Measurements from ENCODE around the gene FBLN1. TPM values are rescaled to one million over a fixed set of nuclear protein-coding genes. Genes with fewer than 3 reads are reported as not detected.
A peak's percentile ranks its signal among the peaks of the same experiment; 100 is the strongest.

The FBLN1 gene
- total and polyA plus RNA-seq, 5 donors from 2014 or later = 0.49 TPM; not detected in 4

DNA sequence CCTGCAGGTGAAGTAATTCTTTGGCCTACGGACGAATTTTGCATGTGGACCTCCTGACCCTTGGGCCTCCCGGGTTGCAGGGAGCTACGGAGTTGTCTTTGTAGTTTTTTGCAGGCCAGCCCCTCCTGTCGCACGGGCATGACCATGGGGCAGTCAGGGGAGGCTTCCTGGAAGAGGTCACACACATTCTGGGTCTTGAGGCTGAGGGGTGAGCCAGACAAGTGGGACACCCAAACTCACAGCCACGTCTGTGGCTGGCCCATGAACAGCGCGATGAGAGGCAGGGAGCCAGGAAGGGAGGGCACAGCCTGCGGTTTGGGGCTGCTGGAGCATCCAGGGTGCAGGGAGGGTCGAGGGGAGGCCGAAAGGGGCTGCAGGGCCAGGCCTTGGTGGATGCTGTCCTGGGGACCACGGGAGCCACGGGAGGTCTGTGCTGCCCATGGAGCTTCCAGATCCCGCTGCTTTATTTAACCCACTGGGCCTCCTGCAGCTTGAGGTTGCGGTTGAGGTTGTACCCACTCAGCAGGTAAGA lies 78.9 kb downstream of the FBLN1 start:
- H3K4me3 Mint-ChIP-seq = no peak overlapping the region
- Histone ChIP-seq H3K27me3 (ENCODE audit: control insufficient read depth, insufficient read depth, low read length) (no peaks in the 10 kb centered on the region), H3K4me1 (ENCODE audit: control insufficient read depth, insufficient read depth, low read length, poor library complexity, severe bottlenecking) (no peaks in the 10 kb centered on the region), H3K9me3 (ENCODE audit: control insufficient read depth in 2 of 2, low read length in 2 of 2) (no peaks in the 10 kb centered on the region), H3K4me3 (ENCODE audit: low read depth, low read length) (no peak overlapping the region), H3K27ac (ENCODE audit: insufficient read depth, low read length, poor library complexity, severe bottlenecking) (no peak overlapping the region), H3K36me3 (ENCODE audit: control insufficient read depth, insufficient read depth, low read length) (no peaks in the 10 kb centered on the region)
- H3K36me3 Mint-ChIP-seq = no peaks in the 10 kb centered on the region
- peaks cover 17% of the 10 kb centered on the region for H3K27me3 Mint-ChIP-seq
- H3K4me1 Mint-ChIP-seq = peaks cover 0 to 20% (median 5%) of the 10 kb centered on the region in 4 donors
- H3K27ac Mint-ChIP-seq = no peak overlapping the region
- ATAC-seq (ENCODE audit: low read depth in 2 of 2) = no peak
- DNase-seq = no peak
- peaks cover 0 to 4% (median 1%) of the 10 kb centered on the region in 7 donors for H3K9me3 Mint-ChIP-seq

DNA sequence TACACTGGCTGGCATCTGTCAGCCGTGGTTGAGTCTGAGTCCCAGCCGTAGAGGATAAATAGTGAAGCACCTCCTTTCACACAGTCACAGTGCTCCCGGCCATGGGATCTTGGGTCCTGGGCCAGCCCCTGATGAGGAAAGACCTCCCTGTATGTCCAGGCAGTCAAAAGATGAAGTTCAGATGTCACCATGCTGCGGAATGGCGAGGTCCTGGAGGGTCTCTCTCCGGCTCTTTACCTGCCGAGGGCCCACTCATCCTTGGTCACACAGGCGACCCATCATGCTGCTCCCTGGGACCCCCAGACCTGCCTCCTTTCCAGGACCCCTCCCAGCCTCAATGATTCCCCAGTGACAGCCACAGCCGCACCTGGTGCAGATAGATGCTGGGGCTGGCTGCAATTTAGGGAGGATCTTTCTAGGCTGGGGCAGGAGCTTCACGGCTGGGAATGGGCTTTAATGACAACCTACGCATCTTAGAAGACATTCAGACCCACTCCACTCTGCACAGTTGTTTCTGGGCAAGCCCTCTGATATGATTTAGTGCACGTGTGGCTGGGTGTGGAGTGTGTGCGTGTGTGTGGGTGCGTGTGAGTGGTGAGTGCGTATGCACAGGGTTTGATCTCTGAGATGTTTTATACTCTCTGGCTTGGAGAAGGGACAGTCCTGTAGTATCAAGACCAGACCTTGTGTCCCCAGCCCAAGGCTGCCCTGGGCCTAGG lies 79.7 kb downstream of the FBLN1 start:
- Histone ChIP-seq H3K4me3 (ENCODE audit: low read depth, low read length) (no peak overlapping the region), H3K27me3 (ENCODE audit: control insufficient read depth, insufficient read depth, low read length) (no peaks in the 10 kb centered on the region), H3K36me3 (ENCODE audit: control insufficient read depth, insufficient read depth, low read length) (no peaks in the 10 kb centered on the region), H3K9me3 (ENCODE audit: control insufficient read depth in 2 of 2, low read length in 2 of 2) (no peaks in the 10 kb centered on the region), H3K4me1 (ENCODE audit: control insufficient read depth, insufficient read depth, low read length, poor library complexity, severe bottlenecking) (no peaks in the 10 kb centered on the region), H3K27ac (ENCODE audit: insufficient read depth, low read length, poor library complexity, severe bottlenecking) (no peak overlapping the region)
- H3K4me1 Mint-ChIP-seq = peaks cover 0 to 20% (median 5%) of the 10 kb centered on the region in 4 donors
- no peak for ATAC-seq (ENCODE audit: low read depth in 2 of 2)
- peaks cover 0 to 4% (median 1%) of the 10 kb centered on the region in 7 donors for H3K9me3 Mint-ChIP-seq
- H3K36me3 Mint-ChIP-seq = no peaks in the 10 kb centered on the region
- H3K27ac Mint-ChIP-seq = peak overlapping the region in 1 of 3 donors; percentile 16
- H3K4me3 Mint-ChIP-seq = no peak overlapping the region
- peaks cover 14% of the 10 kb centered on the region for H3K27me3 Mint-ChIP-seq
- no peak for DNase-seq

DNA sequence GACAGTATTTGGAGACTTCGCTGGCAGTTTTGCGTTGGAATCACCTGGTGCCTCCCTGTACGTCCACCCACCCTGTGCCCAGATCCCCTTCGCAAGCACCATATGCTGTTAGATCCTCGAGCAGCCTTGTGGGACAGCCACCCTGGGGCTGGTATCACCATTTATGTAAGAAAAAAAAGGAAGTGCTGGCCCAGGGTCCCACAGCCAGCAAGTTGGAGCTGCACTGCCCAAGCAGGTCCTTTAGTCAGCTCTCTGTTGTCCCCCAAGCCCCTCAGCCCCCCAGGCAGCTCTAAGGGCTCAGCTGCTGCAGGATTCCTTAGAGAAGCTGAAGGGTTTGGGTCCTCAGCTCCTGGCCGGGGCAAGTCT lies 80.3 kb downstream of the FBLN1 start:
- no peak for ATAC-seq (ENCODE audit: low read depth in 2 of 2)
- H3K4me1 ChIP-seq (ENCODE audit: control insufficient read depth, insufficient read depth, low read length, poor library complexity, severe bottlenecking) = no peaks in the 10 kb centered on the region
- H3K36me3 Mint-ChIP-seq = no peaks in the 10 kb centered on the region
- peak overlapping the region in 2 of 3 donors; percentile 16 to 45 for H3K27ac Mint-ChIP-seq
- H3K27me3 ChIP-seq (ENCODE audit: control insufficient read depth, insufficient read depth, low read length) = no peaks in the 10 kb centered on the region
- H3K9me3 Mint-ChIP-seq = peaks cover 0 to 4% (median 1%) of the 10 kb centered on the region in 7 donors
- peaks cover 8% of the 10 kb centered on the region for H3K27me3 Mint-ChIP-seq
- no peak overlapping the region for H3K4me3 Mint-ChIP-seq
- no peaks in the 10 kb centered on the region for H3K36me3 ChIP-seq (ENCODE audit: control insufficient read depth, insufficient read depth, low read length)
- H3K4me3 ChIP-seq (ENCODE audit: low read depth, low read length) = no peak overlapping the region
- H3K4me1 Mint-ChIP-seq = peaks cover 0 to 15% (median 5%) of the 10 kb centered on the region in 4 donors
- H3K27ac ChIP-seq (ENCODE audit: insufficient read depth, low read length, poor library complexity, severe bottlenecking) = no peak overlapping the region
- H3K9me3 ChIP-seq (ENCODE audit: control insufficient read depth in 2 of 2, low read length in 2 of 2) = no peaks in the 10 kb centered on the region
- DNase-seq = no peak

DNA sequence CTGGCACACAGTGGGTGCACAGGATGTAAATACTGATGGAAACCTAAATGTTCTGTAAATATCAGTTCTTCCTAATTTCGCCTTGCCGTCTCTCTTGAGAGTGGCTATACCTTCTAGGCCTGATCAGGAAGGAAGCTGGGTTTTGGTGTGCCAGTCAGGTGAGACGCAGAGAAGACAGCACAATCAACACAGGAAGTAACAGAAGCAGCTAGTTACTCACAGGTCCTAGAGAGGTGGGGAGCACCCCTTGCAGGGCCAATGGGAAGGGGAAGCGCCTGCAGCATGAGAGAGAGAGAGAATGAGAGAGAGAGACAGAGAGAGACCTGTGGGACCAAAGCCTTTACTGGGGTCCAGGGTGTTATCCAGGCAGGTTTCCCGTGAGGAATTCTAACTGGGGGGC lies 80.8 kb downstream of the FBLN1 start:
- Mint-ChIP-seq H3K4me3 (no peak overlapping the region), H3K27ac (peak overlapping the region; percentile 16 to 70 (median 45)), H3K27me3 (peaks cover 5% of the 10 kb centered on the region), H3K9me3 (peaks cover 0 to 4% (median 1%) of the 10 kb centered on the region in 7 donors), H3K4me1 (peaks cover 0 to 15% (median 5%) of the 10 kb centered on the region in 4 donors), H3K36me3 (no peaks in the 10 kb centered on the region)
- Histone ChIP-seq H3K4me3 (ENCODE audit: low read depth, low read length) (no peak overlapping the region), H3K27ac (ENCODE audit: insufficient read depth, low read length, poor library complexity, severe bottlenecking) (peak overlapping the region; percentile 30), H3K36me3 (ENCODE audit: control insufficient read depth, insufficient read depth, low read length) (no peaks in the 10 kb centered on the region), H3K27me3 (ENCODE audit: control insufficient read depth, insufficient read depth, low read length) (no peaks in the 10 kb centered on the region), H3K9me3 (ENCODE audit: control insufficient read depth in 2 of 2, low read length in 2 of 2) (no peaks in the 10 kb centered on the region), H3K4me1 (ENCODE audit: control insufficient read depth, insufficient read depth, low read length, poor library complexity, severe bottlenecking) (no peaks in the 10 kb centered on the region)
- ATAC-seq (ENCODE audit: low read depth in 2 of 2) = peak; percentile 46 to 74
- peak in 2 of 3 donors; percentile 15 to 73 for DNase-seq

DNA sequence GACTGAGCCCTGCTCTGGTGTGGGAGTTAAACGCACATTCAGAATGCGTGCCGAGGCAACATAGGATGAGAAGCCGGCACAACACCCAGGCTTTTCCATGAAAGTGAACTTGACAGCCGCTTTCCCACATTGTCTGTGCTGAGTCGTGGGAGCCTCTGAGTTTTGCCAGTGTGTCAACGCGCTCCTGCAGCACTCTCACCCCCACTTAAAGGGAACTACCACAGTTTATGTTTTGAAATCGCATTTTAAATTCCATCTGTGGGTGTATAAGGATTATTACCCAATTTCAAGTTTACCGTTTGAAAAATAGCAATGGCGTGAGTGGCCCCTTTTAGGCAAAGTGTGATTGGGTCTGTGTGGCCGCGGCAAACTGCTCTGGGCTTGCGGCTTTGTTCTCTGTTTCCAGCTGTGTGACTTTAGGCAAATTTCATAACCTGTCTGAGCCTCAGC lies 81.5 kb downstream of the FBLN1 start:
- no peak for ATAC-seq (ENCODE audit: low read depth in 2 of 2)
- no peaks in the 10 kb centered on the region for H3K9me3 ChIP-seq (ENCODE audit: control insufficient read depth in 2 of 2, low read length in 2 of 2)
- H3K27me3 Mint-ChIP-seq = peaks cover 5% of the 10 kb centered on the region
- H3K4me1 ChIP-seq (ENCODE audit: control insufficient read depth, insufficient read depth, low read length, poor library complexity, severe bottlenecking) = no peaks in the 10 kb centered on the region
- H3K36me3 ChIP-seq (ENCODE audit: control insufficient read depth, insufficient read depth, low read length) = no peaks in the 10 kb centered on the region
- no peaks in the 10 kb centered on the region for H3K36me3 Mint-ChIP-seq
- H3K4me3 Mint-ChIP-seq = no peak overlapping the region
- no peak overlapping the region for H3K27ac ChIP-seq (ENCODE audit: insufficient read depth, low read length, poor library complexity, severe bottlenecking)
- no peak for DNase-seq
- H3K27me3 ChIP-seq (ENCODE audit: control insufficient read depth, insufficient read depth, low read length) = no peaks in the 10 kb centered on the region
- H3K4me3 ChIP-seq (ENCODE audit: low read depth, low read length) = no peak overlapping the region
- peaks cover 0 to 15% (median 5%) of the 10 kb centered on the region in 4 donors for H3K4me1 Mint-ChIP-seq
- peaks cover 0 to 4% (median 1%) of the 10 kb centered on the region in 7 donors for H3K9me3 Mint-ChIP-seq
- peak overlapping the region in 1 of 3 donors; percentile 49 for H3K27ac Mint-ChIP-seq

DNA sequence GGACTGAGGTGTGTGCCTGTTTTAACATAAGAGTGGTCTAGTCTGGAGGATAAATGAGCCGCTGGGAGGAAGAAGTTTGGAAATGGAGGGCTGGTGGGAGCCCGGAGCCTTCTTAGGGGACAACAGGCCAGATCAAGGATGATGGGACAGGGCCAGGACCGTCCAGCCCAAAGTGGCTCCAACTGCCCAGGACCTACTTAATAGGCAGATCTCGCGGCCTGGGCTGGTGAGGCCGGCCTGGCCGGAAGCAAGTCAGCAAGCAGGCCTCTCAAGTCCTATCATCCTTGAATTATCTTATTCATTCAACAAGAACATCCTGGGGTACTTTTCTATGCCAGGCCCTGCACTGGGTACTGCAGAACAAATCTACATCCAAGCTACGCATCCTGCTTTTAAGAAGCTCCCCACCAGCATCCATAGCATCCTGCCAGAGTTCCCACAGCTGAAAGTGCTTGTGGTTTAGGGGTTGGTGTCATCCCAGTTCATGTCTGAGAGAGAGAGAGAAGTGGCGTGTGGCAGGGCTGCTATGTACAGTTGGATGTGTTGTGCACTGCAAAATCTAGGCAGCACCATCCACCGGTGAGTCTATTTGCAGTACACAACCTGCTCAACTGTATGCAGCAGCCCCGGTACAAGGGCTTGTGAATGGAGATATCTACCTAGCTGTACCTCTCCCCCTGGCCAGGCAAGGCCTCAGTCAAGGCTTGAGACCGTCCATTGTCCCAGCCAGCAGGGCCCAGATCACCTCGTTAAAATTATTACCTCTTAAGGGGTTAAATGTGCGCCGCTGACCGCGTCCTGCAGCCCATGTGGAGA lies 82.1 kb downstream of the FBLN1 start:
- Histone ChIP-seq H3K9me3 (ENCODE audit: control insufficient read depth in 2 of 2, low read length in 2 of 2) (no peaks in the 10 kb centered on the region), H3K27ac (ENCODE audit: insufficient read depth, low read length, poor library complexity, severe bottlenecking) (no peak overlapping the region), H3K27me3 (ENCODE audit: control insufficient read depth, insufficient read depth, low read length) (no peaks in the 10 kb centered on the region), H3K36me3 (ENCODE audit: control insufficient read depth, insufficient read depth, low read length) (no peaks in the 10 kb centered on the region), H3K4me1 (ENCODE audit: control insufficient read depth, insufficient read depth, low read length, poor library complexity, severe bottlenecking) (no peaks in the 10 kb centered on the region), H3K4me3 (ENCODE audit: low read depth, low read length) (no peak overlapping the region)
- ATAC-seq (ENCODE audit: low read depth in 2 of 2) = no peak
- no peak for DNase-seq
- Mint-ChIP-seq H3K4me1 (peaks cover 0 to 15% (median 5%) of the 10 kb centered on the region in 4 donors), H3K36me3 (no peaks in the 10 kb centered on the region), H3K27me3 (peaks cover 2% of the 10 kb centered on the region), H3K4me3 (no peak overlapping the region), H3K27ac (peak overlapping the region in 1 of 3 donors; percentile 49), H3K9me3 (peaks cover 0 to 4% (median 1%) of the 10 kb centered on the region in 7 donors)

DNA sequence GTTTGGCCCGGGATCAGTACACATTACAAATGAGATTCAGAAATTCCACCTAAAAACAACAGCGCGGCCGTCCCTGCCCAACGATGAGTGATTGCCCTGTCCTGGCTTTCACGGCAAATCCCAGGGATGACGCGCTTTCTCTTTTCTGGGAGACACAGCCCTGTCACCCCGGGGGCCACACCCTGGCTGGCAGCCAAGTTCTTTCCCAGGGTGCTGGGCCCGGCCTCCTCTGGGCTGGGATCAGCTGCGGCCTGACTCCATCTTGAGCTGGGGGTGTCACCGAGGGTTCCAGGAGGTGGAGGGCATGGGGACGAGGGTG lies 82.7 kb downstream of the FBLN1 start:
- Histone ChIP-seq H3K4me1 (ENCODE audit: control insufficient read depth, insufficient read depth, low read length, poor library complexity, severe bottlenecking) (no peaks in the 10 kb centered on the region), H3K27ac (ENCODE audit: insufficient read depth, low read length, poor library complexity, severe bottlenecking) (no peak overlapping the region), H3K36me3 (ENCODE audit: control insufficient read depth, insufficient read depth, low read length) (no peaks in the 10 kb centered on the region), H3K9me3 (ENCODE audit: control insufficient read depth in 2 of 2, low read length in 2 of 2) (no peaks in the 10 kb centered on the region), H3K4me3 (ENCODE audit: low read depth, low read length) (no peak overlapping the region), H3K27me3 (ENCODE audit: control insufficient read depth, insufficient read depth, low read length) (no peaks in the 10 kb centered on the region)
- no peak for DNase-seq
- peaks cover 0 to 15% (median 5%) of the 10 kb centered on the region in 4 donors for H3K4me1 Mint-ChIP-seq
- no peaks in the 10 kb centered on the region for H3K27me3 Mint-ChIP-seq
- no peak for ATAC-seq (ENCODE audit: low read depth in 2 of 2)
- no peaks in the 10 kb centered on the region for H3K36me3 Mint-ChIP-seq
- H3K27ac Mint-ChIP-seq = no peak overlapping the region
- peaks cover 0 to 4% (median 1%) of the 10 kb centered on the region in 7 donors for H3K9me3 Mint-ChIP-seq
- H3K4me3 Mint-ChIP-seq = no peak overlapping the region

Measured in CD4-positive, CD25-positive, alpha-beta regulatory T cell (primary cell).